Esophagus squamous epithelium (tissue), 4 donors: ENCODE data around the gene CXCL17.

Experiments used
- CTCF ChIP-seq, 6 experiments: fragments of 450-650 bp in 4 of 6; fragments of 200-600 bp in 2 of 6; sonication (generic) in 2 of 6; IDR thresholded peaks; one replicate each; pipeline ENCODE4 v1.5.1; 2016 to 2019; ENCODE audit warnings: antibody characterized with exemption in 6 of 6, mild to moderate bottlenecking in 4 of 6, moderate library complexity in 4 of 6
- POLR2A ChIP-seq, 4 donors: fragments of 450-650 bp; IDR thresholded peaks; one replicate each; pipeline ENCODE4 v1.6.1; 2017; ENCODE audit warnings: antibody characterized with exemption in 4 of 4, mild to moderate bottlenecking in 4 of 4, moderate library complexity in 3 of 4

GRCh38 chr19:42477117-42477516, 34.4 kb upstream of the CXCL17 start:
- TF ChIP-seq CTCF (IDR thresholded peaks at IDR 0.05): no peak
- no peak for TF ChIP-seq POLR2A (IDR thresholded peaks at IDR 0.05)
